ENCODE data around the gene RNU6-7.

DNA sequence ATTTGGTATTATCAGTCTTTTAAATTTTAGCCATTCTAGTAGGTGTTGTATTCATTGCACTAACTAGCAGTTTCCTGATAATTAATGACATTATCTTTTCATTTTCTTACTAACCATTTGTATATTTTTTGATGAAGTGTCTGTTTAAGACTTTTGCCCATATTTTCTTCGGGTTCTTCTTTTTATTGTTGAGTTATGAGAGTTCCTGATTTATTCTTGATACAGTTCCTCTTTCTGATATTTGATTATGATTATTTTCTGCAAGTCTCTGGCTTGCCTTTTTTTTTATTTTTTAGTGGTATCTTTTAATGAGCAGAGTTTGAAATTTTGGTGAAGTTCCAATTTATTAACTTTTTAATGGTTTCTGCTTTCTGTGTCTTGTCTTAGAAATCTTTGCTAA, 6.2 kb upstream of the RNU6-7 start:
- TF ChIP-seq, protein P1, sequence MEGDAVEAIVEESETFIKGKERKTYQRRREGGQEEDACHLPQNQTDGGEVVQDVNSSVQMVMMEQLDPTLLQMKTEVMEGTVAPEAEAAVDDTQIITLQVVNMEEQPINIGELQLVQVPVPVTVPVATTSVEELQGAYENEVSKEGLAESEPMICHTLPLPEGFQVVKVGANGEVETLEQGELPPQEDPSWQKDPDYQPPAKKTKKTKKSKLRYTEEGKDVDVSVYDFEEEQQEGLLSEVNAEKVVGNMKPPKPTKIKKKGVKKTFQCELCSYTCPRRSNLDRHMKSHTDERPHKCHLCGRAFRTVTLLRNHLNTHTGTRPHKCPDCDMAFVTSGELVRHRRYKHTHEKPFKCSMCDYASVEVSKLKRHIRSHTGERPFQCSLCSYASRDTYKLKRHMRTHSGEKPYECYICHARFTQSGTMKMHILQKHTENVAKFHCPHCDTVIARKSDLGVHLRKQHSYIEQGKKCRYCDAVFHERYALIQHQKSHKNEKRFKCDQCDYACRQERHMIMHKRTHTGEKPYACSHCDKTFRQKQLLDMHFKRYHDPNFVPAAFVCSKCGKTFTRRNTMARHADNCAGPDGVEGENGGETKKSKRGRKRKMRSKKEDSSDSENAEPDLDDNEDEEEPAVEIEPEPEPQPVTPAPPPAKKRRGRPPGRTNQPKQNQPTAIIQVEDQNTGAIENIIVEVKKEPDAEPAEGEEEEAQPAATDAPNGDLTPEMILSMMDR (conservative IDR thresholded peaks at IDR 0.05) = no peak
- no peak for TF ChIP-seq EZH2 (IDR thresholded peaks at IDR 0.05; ENCODE audit: low read depth)

Data from PC-9 (cell line).